OCI-LY7 (cell line): ENCODE data around the gene AVPR2.

ENCODE experiments used
- EZH2phosphoT487 ChIP-seq: fragments of 200-600 bp; sonication (generic); IDR thresholded peaks from 2 replicates; pipeline ENCODE4 v1.6.1; 2018; ENCODE audit warnings: low read depth, borderline replicate concordance, mild to moderate bottlenecking, mixed run types, antibody characterized with exemption, low read length, moderate library complexity, mixed read lengths
- TF ChIP-seq, protein P1 (sequence below): fragments of 200-600 bp; sonication (generic); conservative IDR thresholded peaks from 2 replicates; pipeline ENCODE4 v1.5.1; 2014; ENCODE audit warnings: mild to moderate bottlenecking, antibody characterized with exemption, low read length, moderate library complexity, mixed read lengths

- TF ChIP-seq, protein P1, sequence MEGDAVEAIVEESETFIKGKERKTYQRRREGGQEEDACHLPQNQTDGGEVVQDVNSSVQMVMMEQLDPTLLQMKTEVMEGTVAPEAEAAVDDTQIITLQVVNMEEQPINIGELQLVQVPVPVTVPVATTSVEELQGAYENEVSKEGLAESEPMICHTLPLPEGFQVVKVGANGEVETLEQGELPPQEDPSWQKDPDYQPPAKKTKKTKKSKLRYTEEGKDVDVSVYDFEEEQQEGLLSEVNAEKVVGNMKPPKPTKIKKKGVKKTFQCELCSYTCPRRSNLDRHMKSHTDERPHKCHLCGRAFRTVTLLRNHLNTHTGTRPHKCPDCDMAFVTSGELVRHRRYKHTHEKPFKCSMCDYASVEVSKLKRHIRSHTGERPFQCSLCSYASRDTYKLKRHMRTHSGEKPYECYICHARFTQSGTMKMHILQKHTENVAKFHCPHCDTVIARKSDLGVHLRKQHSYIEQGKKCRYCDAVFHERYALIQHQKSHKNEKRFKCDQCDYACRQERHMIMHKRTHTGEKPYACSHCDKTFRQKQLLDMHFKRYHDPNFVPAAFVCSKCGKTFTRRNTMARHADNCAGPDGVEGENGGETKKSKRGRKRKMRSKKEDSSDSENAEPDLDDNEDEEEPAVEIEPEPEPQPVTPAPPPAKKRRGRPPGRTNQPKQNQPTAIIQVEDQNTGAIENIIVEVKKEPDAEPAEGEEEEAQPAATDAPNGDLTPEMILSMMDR, result no peak
- TF ChIP-seq EZH2phosphoT487, result no peak
Measured at GRCh38 chrX:153909980-153910360, 5.5 kb downstream of the AVPR2 start.
